NCI-H524 treated with DMSO at 0.1 percent for 48 hours (cell line): ENCODE data around the gene CTDNEP1.

Experiments used
- DNase-seq: peaks from one replicate; lab custom pipeline; 2025; lab: John Stamatoyannopoulos, UW

Gene CTDNEP1

DNA sequence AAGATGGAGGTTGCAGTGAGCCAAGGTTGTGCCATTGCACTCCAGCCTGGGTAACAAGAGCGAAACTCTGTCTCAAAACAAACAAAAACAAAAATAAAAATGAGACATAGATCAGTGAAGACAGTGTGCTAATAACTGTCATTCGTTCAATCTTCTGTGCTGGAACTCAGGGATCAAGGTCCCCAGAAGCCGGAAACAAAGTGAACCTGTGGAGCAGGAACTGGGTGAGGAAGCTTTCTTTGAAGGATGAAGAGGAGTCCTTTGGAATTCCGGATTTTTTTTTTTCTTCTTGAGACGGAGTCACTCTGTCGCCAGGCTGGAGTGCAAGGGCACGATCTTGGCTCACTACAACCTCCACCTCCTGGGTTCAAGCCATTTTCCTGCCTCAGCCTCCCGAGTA is 27.9 kb upstream of the CTDNEP1 start:
- no peak for DNase-seq

DNA sequence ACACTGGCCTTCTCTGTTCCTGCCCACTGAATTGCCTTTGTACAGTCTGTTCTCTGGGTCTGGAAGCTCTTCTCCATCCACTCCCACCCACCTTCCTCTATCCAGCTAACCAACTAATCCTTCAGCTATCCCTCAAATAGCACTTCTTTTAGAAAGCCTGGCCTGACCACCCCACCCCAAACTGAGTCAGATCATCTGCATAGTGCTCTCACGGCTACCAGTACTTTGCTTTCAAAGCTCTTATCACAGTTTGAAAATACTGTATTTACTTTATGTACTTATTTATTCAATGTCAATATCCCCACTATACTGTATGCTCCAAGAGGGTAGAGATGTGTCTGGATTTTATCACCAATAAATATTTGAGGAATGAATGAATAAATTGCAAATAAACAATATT is 15.2 kb upstream of the CTDNEP1 start:
- DNase-seq, result no peak

GRCh38 chr17:7263801-7264078 is 12.2 kb upstream of the CTDNEP1 start:
- no peak for DNase-seq

GRCh38 chr17:7262935-7263800 is 11.6 kb upstream of the CTDNEP1 start:
- DNase-seq, result no peak

- DNase-seq, result no peak
Measured at GRCh38 chr17:7262192-7262934, 10.8 kb upstream of the CTDNEP1 start, which contains the start of gene CLDN7. Gene CLDN7 (minus strand): TSS chr17:7262478. CDS start chr17:7262043, 435 bp downstream.

DNA sequence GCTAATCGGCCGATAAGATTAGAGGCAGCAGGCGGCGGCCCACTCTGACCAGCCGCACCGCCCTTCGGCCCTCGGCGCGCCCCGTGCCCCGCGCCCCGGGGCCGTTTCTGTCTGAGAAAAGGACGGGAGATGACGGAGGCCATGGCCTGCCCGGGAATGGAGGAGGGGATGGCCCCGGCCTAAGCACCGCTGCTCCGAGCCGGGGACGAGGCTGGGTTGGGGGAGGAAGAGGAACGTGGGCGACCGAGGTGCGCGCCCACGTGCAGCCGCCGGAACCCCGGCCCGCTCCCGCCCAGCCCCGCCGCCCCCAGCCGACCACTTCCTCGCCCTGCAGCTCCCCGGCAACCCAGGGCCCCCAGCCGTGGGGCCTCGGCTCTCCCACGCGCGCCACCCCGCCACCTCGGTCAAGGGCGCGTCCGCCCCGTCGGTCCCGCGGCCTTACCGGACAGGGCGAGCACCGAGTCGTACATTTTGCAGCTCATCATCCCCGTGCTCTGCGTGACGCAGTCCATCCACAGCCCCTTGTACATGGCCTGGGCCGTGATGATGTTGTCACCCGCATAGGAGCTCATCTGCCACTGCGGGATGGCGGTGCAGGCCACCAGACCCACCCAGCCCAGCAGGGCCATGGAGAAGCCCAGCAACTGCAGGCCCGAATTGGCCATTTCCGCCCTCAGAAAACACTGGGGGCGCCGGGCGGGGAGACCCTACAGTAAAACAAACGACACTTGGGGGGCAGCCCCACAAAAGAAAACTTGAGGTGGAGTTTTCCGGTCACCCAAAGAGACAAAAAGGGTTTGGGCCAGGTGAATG is 10.1 kb upstream of the CTDNEP1 start:
- no peak for DNase-seq

DNA sequence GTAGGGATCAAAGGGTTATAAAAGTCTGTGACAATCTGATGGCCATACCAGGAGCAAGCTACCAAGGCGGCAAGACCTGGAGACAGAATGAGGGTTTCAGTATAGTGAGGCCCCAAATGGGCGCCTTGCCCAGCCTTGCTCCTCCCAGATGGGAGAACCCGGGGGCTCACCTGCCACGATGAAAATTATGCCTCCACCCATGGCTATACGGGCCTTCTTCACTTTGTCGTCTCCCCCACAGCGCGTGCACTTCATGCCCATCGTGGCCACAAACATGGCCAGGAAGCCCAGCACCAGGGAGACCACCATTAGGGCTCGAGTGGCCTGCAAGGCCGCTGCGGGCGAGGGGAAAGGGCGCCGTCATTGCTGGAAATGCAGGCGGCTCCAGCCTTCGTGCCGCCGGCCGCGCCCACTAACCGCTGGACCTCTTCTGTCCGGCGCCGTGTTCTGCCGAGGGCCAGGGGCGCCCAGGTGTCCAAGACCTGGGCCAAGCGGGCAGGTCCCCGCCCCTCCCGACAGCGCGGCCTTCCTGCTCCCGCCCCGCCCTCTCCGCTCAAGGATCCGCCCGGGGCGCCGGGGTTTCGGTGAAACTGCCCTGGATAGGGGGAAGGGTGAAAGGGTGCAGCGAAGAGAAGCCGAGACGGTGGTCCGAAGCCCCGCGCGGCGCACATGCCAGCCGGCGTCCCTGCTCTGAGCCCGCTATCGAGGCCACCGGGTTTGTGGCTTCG is 9.3 kb upstream of the CTDNEP1 start:
- no peak for DNase-seq

DNA sequence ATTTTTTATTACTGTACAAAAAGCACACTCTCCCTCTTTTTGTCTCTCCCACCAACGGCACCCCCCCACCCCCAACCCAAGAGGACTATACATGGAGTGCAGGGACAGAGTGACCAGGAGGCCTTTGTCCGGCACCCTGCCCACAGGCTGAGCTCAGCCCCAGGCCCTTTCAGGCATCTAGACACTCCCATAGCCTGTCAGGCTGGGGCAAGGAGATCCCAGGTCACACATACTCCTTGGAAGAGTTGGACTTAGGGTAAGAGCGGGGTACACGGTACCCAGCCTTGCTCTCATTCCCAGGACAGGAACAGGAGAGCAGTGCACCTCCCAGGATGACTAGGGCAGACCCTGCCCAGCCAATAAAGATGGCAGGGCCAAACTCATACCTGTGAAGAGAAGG is 8.6 kb upstream of the CTDNEP1 start:
- no peak for DNase-seq

DNA sequence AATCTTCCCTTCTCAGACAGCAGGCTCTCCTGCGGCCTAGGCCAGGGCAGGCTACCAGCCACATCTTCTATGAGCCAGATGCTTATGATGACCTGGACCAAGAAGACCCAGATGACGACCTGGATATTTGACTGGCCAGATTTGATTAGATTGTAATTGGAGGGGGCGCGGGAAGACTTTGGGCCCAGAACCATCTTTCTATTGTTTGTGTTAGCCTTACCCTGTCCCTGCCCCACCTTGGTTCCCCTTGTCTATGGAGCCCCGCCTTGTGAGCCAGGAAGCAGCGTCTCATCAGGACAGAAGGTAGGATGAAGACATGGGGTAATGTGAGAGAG is 8.0 kb upstream of the CTDNEP1 start:
- DNase-seq, result no peak

DNA sequence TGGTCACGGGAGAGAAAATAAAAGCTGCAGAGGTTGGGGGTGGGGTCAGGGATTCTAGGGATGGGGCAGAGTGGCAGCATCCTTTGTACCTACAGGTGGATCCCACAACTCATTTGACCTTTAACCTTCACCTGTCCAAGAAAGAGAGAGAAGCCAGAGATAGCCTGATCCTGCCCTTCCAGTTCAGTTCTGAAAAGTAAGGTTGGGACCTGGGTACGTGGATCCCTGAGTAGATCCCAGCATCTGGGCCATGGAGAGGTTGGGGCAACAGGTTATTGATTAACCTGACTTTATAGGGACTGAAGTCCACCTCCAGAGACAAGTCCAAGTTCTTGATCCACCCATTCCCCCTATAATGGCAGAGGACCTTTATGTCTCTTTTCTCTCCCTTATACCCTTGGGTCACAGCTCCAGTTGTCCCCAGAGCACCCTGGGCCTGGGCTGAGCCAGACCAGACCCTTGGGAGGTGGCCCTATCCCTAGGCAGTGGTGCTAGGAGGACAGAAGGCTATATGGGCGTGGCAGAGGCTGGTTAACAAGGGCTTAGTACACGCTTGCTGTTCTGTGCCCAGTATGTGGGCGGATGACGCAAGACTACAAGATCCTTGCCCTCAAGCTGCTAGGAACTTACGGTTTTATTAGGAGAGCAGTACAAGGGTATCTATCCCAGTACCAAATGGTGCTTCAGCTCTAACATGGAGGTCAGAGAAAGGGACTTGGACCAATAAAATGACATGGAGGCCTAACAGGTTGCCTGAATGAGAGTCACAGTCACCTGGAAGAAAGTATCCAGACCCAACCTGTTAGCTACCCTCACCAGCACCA is 7.4 kb upstream of the CTDNEP1 start:
- no peak for DNase-seq

DNA sequence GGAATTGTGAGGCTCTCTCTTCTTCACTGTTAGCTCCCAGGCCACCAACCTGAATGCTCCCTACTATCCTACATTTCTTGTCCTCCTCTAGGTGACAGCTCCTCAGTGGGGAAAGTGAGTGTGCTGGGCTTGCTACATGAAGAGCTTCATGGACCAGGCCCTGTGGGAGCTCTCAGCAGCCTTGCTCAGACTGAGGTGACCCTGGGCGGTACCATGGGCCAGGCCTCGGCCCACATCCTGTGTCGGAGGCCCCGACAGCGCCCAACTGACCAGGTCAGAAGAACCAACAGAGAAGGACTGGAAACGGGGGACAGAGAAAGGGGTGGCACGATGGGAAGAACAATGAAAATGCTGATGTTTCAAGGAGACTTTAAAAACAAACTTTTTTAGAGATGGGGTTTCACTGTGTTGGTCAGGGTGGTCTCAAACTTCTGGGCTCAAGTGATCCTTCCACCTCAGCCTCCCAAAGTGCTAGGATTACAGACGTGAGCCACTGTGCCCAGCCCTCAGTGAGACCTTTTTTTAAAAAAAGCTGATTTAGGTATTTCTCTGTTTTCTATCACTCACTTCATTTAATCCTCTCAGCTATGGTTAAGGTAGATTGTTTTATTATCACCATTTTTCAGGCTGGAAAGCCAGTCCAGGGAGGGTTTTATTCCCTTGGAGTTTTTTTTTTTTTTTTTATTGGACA is 5.4 kb upstream of the CTDNEP1 start:
- no peak for DNase-seq

DNA sequence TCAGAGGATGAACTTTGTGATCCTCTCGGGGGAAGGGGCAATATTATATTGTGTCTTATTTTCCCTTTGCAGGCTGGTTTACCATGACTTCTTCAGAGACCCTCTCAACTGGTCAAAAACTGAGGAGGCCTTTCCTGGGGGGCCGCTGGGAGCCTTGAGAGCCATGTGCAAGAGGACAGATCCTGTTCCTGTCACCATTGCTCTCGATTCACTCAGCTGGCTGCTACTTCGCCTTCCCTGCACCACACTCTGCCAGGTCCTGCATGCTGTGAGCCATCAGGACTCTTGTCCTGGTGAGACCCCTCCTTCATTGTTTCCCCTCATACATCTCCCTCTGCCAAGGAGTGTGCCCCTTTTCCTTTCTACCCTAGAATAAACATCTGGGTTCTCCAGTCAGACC is 3.0 kb upstream of the CTDNEP1 start:
- no peak for DNase-seq

DNA sequence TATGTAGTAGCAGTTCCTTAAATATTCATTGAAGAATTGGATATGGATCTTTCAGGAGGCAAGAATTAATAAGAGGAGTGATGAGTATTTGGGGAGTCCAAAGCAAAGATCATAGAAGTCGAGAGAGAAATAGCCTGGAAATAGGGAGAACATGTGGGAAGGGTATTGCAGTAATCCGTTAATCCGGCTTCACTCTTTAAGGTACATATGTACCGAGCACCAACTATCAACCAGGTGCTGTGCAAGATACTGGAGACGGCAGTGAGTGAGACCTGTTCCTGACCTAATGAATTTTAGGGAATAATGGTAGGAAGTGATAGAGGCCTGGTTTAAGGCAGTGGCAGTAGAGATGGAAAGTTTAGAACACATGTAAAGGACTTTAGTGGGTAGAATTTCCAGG is 1.5 kb upstream of the CTDNEP1 start:
- DNase-seq, result no peak

DNA sequence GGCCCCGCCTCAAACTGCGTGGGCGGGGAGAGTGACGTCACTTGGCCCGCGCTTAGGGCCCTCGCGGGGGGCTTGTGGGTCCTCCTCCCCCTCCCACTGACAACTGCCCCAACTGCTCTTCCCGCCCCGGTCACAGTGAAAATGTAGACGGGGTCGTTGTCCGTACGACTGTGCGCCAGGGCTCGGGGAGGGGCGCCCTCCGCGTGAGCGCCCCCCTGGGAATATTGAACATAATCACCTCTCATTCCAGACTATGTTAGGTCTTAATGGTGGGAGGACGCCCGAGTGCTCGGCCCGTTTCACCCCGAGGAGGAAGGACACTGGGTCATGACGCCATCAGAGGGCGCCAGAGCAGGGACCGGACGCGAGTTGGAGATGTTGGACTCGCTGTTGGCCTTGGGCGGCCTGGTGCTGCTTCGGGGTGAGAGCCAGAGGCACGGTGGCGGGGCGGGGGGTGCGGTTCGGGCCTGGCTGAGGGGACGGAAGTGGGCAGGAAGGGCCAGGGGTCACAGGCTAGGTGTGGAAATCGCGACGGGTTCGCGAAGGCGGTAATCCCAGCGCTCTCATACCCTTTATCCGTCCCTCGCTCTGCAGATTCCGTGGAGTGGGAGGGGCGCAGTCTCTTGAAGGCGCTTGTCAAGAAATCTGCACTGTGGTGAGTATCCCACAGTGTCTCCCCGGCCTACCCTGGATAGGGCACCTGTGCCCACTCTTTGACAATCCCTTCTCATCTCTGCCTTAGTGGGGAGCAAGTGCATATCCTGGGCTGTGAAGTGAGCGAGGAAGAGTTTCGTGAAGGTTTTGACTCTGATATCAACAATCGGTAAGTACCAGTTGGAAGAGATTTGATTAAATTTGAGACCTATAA is 876 bp upstream of the CTDNEP1 start, which contains the start of gene ELP5:
Gene ELP5 (plus strand): TSS at position 40 of the 868 bp plus-strand sequence. CDS start 336 bp downstream, at position 376.
- peak; percentile 62 for DNase-seq

DNA sequence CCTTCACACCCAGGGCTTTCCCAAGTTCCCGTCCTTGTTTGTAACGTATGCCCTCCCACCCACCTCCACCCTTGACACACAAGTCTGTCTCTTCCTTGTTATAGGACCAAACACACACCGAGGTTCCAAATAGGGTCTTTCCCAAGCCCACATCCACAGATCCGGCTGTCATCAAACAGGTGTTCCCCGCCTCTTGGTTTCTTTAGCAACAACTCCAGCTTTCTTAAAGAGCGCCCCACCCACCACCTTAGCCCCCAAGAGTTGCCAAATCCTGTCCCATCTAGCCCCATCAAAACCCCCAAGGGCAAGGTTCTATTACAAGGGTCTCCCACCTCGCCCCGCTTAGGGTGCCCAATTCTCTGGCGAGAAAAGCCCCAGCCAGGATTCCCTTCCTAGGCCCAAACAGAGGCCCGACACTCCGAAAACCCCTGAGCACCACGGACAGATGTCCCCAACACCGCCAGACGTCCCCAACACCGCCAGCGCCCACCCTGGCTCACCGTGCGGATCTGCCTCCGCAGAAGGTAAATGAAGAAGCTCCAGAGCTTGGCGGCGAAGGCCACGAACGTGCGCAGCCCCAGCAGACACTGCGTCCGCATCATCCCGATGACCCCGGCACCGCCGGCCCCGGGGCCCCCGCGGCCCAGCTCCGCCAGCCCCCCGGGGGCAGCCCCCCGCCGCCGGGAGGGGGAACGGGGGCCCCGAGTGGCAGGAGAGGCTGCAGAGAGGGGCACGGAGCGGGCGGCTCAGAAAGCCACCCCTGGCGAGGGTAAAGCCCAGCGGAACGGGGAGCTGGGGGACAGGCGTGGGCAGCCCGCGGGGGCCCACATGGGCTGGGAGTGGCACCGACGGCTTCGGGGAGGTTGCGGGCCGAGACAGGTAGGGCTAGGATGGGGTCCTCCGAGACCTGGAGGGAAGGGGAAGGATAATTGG is 573 bp downstream of the CTDNEP1 start:
- DNase-seq, result no peak

DNA sequence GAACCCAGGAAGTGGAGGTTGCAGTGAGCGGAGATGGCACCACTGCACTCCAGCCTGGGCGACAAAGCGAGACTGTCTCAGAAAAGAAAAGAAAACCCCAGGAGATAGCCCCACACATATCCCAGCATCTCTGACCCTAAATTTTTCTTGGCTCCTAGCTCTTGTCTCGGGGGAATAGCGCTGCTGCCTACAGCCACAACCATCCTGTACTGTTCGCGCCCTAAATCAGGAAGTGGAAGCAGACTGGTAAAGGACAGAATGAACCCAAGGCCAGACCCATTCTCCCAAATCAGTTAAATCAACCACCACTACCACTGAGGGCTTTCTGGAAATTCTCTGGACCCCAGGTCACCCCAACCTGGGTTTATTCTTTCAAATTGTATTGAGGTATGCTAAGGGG is 1.7 kb downstream of the CTDNEP1 start:
- DNase-seq, result no peak

GRCh38 chr17:7249214-7249613 is 2.3 kb downstream of the CTDNEP1 start:
- DNase-seq, result no peak

DNA sequence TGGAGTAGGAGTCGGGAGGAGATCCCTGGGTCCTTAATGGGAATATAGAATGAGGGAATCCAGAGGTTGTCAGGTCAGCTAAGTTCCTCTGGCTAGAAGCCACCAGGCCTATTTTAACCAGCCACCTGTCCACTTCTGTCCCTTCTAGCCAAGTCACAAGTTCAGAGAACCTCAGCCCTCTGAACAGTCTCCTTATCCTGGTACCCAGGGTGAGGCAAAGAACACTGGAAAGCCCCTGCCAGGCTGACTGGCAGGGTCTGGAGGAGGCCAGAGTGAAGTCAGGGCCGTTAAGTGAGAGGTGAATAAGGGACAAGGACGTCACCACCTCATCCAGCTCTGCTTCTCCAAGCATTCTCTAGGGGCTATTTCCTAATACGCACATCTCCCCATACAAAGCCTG is 2.7 kb downstream of the CTDNEP1 start:
- no peak for DNase-seq
